Ramos (cell line): ENCODE results near the gene NPTX1.

Source experiments
- in situ Hi-C: fragments of 300-500 bp; cut with MboI; formaldehyde crosslinking; loops from one replicate; pipeline ENCODE4 v1.14.3; 2022; ENCODE audit warnings: low sequenced_read_pairs; ENCODE audit not compliant: unreplicated experiment

NPTX1 gene

GRCh38 chr17:80447790-80448189 is 28.6 kb downstream of the NPTX1 start:
- in situ Hi-C loops: no loop called here

DNA sequence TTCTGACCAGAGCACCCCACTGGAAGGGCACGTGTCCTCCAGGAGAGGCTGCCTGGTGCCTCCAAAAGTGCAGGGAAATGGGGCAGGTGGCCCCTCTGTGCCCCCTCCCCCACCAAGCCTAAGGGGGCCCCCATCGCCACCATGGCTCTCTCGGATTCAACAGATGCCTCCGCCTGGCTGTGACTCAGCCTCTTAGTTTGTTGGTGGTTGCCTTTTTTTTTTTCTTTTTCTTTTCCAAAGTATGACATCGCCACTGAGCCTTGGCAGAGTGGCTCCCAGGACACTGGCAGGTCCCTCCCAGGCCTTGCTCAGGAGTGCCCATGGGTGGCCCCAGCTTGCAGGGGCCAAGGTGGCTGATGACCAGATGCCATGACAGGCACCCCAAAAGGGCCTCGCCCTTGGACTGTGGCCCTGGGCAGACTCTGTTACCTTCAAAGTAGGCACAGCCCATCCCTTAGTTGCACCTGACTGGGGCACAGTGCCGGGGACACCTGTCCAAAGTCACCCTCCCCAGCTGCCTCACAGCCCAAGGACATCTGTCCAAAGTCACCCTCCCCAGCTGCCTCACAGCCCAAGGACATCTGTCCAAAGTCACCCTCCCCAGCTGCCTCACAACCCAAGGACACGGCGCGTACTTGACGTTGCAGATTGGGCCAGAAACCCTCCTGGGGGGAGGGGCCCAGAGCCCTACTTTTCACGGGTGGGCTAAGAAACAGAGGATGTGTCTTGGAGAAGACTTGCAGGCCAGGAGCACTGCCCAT is 29.6 kb downstream of the NPTX1 start:
- in situ Hi-C loops: no loop called here

DNA sequence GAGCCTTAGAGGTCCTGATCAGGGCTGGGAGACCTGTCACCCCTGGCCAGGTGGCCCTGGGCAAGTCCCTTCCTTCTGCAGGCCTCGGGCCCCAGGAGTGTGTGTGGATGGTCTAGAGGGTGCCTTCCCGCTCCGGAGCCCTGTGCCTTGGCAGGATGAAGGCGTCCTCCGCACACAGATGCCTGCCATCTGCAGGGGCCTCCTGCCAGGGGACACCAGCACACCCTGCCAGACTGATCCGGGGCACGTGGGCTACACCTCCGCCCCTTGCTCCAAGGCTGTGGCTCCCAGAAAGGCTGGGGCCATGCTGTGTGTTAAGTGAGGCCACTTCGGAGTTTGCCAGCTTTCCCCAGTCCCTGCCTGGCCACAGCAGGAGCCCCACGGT is 30.7 kb downstream of the NPTX1 start:
- in situ Hi-C loops: no loop called here

GRCh38 chr17:80445007-80445725 is 31.2 kb downstream of the NPTX1 start:
- in situ Hi-C loops: no loop called here

- in situ Hi-C loops: no loop called here
Measured at GRCh38 chr17:80444644-80444979, 31.8 kb downstream of the NPTX1 start.

GRCh38 chr17:80443916-80444643 is 32.3 kb downstream of the NPTX1 start:
- in situ Hi-C loops: no loop called here

DNA sequence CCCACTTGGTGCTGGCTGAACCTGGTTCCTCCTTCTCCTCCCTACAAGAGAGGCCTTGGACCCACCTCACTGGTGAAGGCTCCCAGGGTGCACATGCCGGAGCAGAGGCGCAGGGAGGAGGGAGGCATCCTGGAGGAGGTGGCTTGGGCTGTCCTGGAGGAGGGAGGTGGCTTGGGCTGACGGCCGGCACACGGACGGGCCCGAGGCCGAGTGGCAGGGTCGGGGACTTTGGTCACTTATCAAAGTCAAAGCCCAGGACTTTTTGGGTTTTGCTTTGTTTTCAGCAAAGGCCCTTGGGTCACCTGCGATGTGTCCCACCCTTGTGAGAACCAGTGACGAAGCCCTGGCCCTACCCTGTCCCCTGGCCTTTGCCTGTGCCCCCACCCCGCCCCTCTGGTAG is 32.9 kb downstream of the NPTX1 start:
- in situ Hi-C loops: no loop called here

DNA sequence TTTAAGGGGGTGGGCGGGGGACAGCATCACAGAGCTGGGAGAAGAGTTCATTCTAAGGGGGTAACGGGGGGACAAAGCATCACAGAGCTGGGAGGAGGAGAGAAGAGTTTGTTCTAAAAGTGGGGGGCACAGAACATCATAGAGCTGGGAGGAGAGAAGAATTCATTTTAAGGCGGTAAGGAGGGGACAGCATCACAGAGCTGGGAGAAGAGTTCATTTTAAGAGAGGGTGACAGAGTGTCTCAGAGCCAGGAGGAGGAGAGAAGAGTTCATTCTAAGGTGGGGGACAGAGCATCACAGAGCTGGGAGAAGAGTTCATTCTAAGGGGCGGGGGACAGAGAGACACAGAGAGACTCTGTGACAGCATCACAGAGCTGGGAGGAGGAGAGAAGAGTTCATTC is 33.6 kb downstream of the NPTX1 start:
- in situ Hi-C loops: no loop called here

GRCh38 chr17:80442323-80442659 is 34.1 kb downstream of the NPTX1 start:
- in situ Hi-C loops: no loop called here

DNA sequence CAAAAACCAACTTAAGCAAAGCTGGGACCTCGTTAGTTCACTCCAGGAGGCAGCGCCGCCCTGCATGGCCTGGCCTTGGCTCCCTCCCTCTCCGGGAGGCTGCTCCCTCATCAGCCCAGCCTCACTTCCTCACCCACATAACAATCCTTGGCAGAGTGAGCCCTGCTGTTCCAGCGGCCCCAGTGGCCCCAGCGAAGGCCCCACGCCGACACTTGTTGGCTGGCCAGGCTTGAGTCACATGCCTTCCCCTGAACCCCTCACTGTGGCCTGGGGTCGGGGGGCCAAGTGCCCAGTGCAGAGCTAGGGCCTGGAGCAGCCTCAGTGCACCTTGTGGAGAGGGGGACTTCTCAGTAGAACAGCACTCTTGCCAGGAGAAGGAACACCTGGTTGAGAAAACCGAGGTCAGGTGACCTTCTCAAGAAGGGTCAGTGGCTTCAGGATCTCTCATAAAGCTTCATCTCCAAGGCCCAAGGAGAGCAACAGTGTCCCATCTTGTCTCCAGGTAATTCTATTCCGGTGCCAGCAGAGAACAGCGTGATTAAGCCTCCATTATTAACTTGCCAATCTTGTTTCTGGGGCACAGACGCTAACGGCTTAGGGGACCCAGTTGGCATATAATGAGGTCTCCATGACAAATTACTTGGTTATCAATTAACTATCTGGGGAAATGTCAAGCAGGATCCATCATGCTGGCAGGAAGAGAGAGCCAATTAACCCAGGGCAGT is 34.6 kb downstream of the NPTX1 start:
- in situ Hi-C loops: no loop called here

- in situ Hi-C loops: no loop called here
Measured at GRCh38 chr17:80441133-80441578, 35.3 kb downstream of the NPTX1 start.

- in situ Hi-C loops: no loop called here
Measured at GRCh38 chr17:80439499-80439898, 36.9 kb downstream of the NPTX1 start.

DNA sequence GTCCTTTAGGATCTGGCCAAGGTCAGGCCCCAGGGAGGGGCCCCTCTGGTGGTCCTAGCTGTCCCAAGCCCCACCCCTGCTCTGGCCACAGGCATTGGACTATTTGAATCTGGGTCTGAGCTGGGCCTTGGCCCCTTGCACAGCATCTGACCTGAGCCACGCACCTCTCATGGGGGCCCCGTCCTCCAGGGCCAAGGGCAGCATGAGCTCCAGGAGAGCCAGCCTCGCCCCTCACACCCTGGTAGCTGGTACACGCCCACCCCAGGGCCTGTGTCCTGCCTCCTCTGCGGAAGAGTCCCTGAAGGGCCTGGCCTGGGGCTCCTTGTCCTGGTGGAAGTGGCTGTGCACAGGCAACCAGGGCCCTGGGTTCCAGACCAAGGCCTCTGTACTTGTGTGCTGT is 37.6 kb downstream of the NPTX1 start:
- in situ Hi-C loops: no loop called here

- in situ Hi-C loops: no loop called here
Measured at GRCh38 chr17:80437532-80437931, 38.9 kb downstream of the NPTX1 start.

DNA sequence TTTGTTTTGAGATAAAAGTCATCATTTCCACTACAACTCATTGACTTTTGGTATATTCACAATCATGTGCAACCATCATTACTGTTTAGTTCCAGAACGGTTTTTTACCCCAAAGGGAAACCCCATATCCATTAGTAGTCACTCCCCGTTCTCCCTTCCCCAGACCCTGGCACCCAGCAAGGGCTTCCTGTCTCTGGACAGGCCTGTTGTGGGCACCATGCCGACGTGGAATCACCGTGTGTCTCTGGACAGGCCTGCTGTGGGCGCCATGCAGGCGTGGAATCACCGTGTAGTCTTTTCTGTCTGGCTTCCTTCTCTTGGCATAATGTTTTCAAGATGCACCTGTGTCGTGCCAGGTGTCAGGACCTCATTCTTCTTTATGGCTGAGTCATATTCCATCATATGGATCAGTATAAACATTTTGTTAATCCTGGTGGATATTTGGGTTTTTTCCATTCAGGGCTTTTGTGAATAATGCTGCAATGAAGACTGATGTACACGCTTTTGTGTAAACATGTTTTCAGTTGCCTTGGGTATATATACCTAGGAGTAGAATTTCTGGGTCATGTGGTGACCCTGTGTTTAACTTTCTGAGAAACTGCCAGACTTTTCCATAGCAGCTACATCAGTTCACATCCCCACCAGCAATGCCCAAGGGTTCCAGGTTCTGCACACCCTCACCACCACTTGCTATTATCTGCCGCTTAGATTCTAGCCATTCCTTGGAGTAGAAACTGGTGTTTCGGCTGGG is 42.3 kb downstream of the NPTX1 start:
- in situ Hi-C loops: no loop called here

- in situ Hi-C loops: no loop called here
Measured at GRCh38 chr17:80432961-80433550, 43.4 kb downstream of the NPTX1 start.

- in situ Hi-C loops: no loop called here
Measured at GRCh38 chr17:80432350-80432955, 44.0 kb downstream of the NPTX1 start.

DNA sequence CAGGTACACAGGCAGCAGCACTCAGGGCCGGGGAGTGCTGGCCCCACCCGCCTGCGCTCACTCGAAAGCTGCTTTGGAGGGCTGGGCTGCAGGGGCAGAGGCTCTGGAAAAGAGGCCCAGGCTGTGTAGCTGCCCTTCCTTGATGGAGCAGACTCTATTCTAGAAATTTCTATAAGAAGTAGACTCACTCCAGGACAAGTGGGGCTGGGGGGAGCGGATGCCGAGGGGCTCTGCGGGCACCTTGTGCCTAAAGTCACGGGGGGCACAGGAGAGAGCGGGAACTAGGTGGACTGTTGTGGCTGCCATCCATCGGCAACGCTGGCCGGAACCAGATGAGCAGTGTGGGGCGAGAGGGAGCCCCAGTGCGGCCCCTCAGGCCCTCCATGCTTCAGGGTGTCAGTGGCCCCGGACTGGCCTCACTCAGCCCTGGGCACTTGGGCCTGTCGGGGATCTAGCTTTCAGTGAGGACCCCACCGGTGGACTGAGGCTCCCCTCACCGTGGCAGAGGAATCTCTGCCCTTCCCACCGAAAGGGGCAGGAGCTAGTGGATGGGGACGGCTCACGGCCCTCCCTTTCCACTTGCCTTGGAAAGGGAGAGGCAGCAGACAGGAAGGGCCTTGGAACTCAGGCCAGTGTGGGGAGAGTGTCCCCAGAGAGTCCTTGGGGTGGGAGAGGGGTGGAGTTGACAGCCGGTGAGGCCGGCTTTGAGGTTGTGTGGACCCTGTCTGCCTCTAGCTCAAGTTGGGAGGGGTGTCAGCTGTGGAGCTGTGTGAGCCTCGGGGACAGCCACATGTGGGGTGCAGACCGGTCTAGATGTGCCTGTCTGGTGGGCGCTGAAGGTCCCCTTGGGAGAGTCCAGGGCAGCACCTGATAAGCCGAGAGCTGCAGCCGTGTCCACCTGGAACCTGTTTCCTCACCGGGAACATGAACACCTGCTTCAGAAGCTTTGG is 44.9 kb downstream of the NPTX1 start:
- in situ Hi-C loops: no loop called here
